H9 (cell line): ENCODE measurements around the gene KCNJ15. TPM values are rescaled to one million over a fixed set of nuclear protein-coding genes. Genes with fewer than 3 reads are reported as not detected.

Experiments used
- DNase-seq: peaks from one replicate; pipeline ENCODE4 v3.0.0-alpha.2; 2017
- H2AFZ ChIP-seq: one replicate; pipeline ENCODE4 v1.6.1; 2013; ENCODE audit warnings: mild to moderate bottlenecking, low read length, control low read depth, moderate library complexity
- H2AK5ac ChIP-seq: 2 replicates; pipeline ENCODE4 v1.6.1; 2013; ENCODE audit warnings: low read length, control low read depth, mixed read lengths; ENCODE audit not compliant: insufficient read length
- H2BK120ac ChIP-seq: one replicate; pipeline ENCODE4 v1.6.1; 2013; ENCODE audit warnings: low read depth, mild to moderate bottlenecking, low read length, control low read depth, inconsistent platforms; ENCODE audit not compliant: poor library complexity, severe bottlenecking
- H2BK12ac ChIP-seq: 2 replicates; pipeline ENCODE4 v1.6.1; 2013; ENCODE audit warnings: low read length, control low read depth, mixed read lengths, low read depth; ENCODE audit not compliant: insufficient read length
- H2BK15ac ChIP-seq: 2 replicates; pipeline ENCODE4 v1.6.1; 2013; ENCODE audit warnings: low read depth, low read length, control low read depth
- H2BK20ac ChIP-seq: one replicate; pipeline ENCODE4 v1.6.1; 2013; ENCODE audit warnings: low read depth, mild to moderate bottlenecking, low read length, control low read depth, inconsistent platforms; ENCODE audit not compliant: poor library complexity, severe bottlenecking
- H2BK5ac ChIP-seq: 2 replicates; pipeline ENCODE4 v1.6.1; 2013; ENCODE audit warnings: low read length, control low read depth, mixed read lengths; ENCODE audit not compliant: insufficient read length
- H3K14ac ChIP-seq: 2 replicates; pipeline ENCODE4 v1.6.1; 2013; ENCODE audit warnings: low read length, control low read depth; ENCODE audit not compliant: insufficient read depth
- H3K18ac ChIP-seq: 2 replicates; pipeline ENCODE4 v1.6.1; 2013; ENCODE audit warnings: low read depth, mild to moderate bottlenecking, mixed read lengths, low read length, control low read depth; ENCODE audit not compliant: insufficient read length
- H3K23ac ChIP-seq: 2 replicates; pipeline ENCODE4 v1.6.1; 2013; ENCODE audit warnings: low read length, control low read depth, mixed read lengths, low read depth; ENCODE audit not compliant: insufficient read length
- H3K23me2 ChIP-seq: 2 replicates; pipeline ENCODE4 v1.6.1; 2013; ENCODE audit warnings: low read depth, mild to moderate bottlenecking, mixed read lengths, low read length, control low read depth; ENCODE audit not compliant: insufficient read length, poor library complexity, severe bottlenecking
- H3K27ac ChIP-seq: 2 replicates; pipeline ENCODE4 v1.5.1; 2013; ENCODE audit warnings: low read length, control low read depth, mixed read lengths, low read depth; ENCODE audit not compliant: insufficient read length
- H3K27me3 ChIP-seq: 2 replicates; pipeline ENCODE4 v1.6.1; 2013; ENCODE audit warnings: low read length, control low read depth, inconsistent platforms; ENCODE audit not compliant: insufficient read depth
- H3K4ac ChIP-seq: 2 replicates; pipeline ENCODE4 v1.6.1; 2013; ENCODE audit warnings: low read depth, mild to moderate bottlenecking, control low read depth, inconsistent platforms, low read length, moderate library complexity
- H3K4me1 ChIP-seq: 2 replicates; pipeline ENCODE4 v1.6.1; 2013; ENCODE audit warnings: low read length, control low read depth, inconsistent platforms; ENCODE audit not compliant: insufficient read depth
- H3K4me2 ChIP-seq: 2 replicates; pipeline ENCODE4 v1.6.1; 2013; ENCODE audit warnings: low read length, control low read depth, mixed read lengths; ENCODE audit not compliant: insufficient read length, insufficient read depth
- H3K56ac ChIP-seq: 2 replicates; pipeline ENCODE4 v1.6.1; 2013; ENCODE audit warnings: low read depth, mild to moderate bottlenecking, mixed read lengths, low read length, control low read depth; ENCODE audit not compliant: insufficient read length
- H3K79me1 ChIP-seq: 2 replicates; pipeline ENCODE4 v1.6.1; 2013; ENCODE audit warnings: low read depth, mild to moderate bottlenecking, moderate library complexity, low read length, control low read depth, inconsistent platforms; ENCODE audit not compliant: insufficient read depth, poor library complexity, severe bottlenecking
- H3K79me2 ChIP-seq: 2 replicates; pipeline ENCODE4 v1.6.1; 2013; ENCODE audit warnings: low read length, control low read depth, inconsistent platforms; ENCODE audit not compliant: insufficient read depth
- H3K9ac ChIP-seq: 2 replicates; pipeline ENCODE4 v1.6.1; 2013; ENCODE audit warnings: low read length, control low read depth, mixed read lengths; ENCODE audit not compliant: insufficient read length; ENCODE audit errors: extremely low read depth
- H3K9me3 ChIP-seq: one replicate; pipeline ENCODE4 v1.6.1; 2013; ENCODE audit warnings: low read depth, low read length, inconsistent platforms; ENCODE audit not compliant: control insufficient read depth
- H3T11ph ChIP-seq: one replicate; pipeline ENCODE4 v1.6.1; 2013; ENCODE audit warnings: mild to moderate bottlenecking, low read length, control low read depth, inconsistent platforms
- H4K20me1 ChIP-seq: one replicate; pipeline ENCODE4 v1.6.1; 2013; ENCODE audit not compliant: control insufficient read depth, insufficient read length, insufficient read depth
- H4K5ac ChIP-seq: 2 replicates; pipeline ENCODE4 v1.6.1; 2013; ENCODE audit warnings: low read depth, mild to moderate bottlenecking, mixed read lengths, low read length, control low read depth; ENCODE audit not compliant: insufficient read length
- H4K8ac ChIP-seq: replicated peaks from 2 replicates; pipeline ENCODE4 v1.6.1; 2013; ENCODE audit warnings: low read length, control low read depth, mixed read lengths, low read depth; ENCODE audit not compliant: insufficient read length
- H4K91ac ChIP-seq: 2 replicates; pipeline ENCODE4 v1.6.1; 2013; ENCODE audit warnings: low read depth, mild to moderate bottlenecking, moderate library complexity, mixed read lengths, low read length, control low read depth; ENCODE audit not compliant: insufficient read length
- H3K27ac Mint-ChIP-seq, 3 experiments: 2 replicates in 2 of 3; 3 replicates in 1 of 3; pipeline ENCODE4 v1.8.0; 2020 to 2021; ENCODE audit warnings: mixed read lengths in 3 of 3, mild to moderate bottlenecking in 1 of 3, moderate library complexity in 1 of 3
- H3K27me3 Mint-ChIP-seq: 2 replicates; pipeline ENCODE4 v1.8.0; 2021; ENCODE audit warnings: low read depth, mild to moderate bottlenecking, moderate library complexity, mixed read lengths
- H3K36me3 Mint-ChIP-seq, 3 experiments: 2 replicates in 2 of 3; 3 replicates in 1 of 3; pipeline ENCODE4 v1.8.0; 2020 to 2021; ENCODE audit warnings: low read depth in 3 of 3, mixed read lengths in 3 of 3; ENCODE audit not compliant: insufficient read depth in 1 of 3
- H3K4me1 Mint-ChIP-seq, 2 experiments: 2 replicates each; pipeline ENCODE4 v1.8.0; 2020; ENCODE audit warnings: mixed read lengths in 2 of 2
- H3K4me3 Mint-ChIP-seq, 2 experiments: 2 replicates in 1 of 2; 3 replicates in 1 of 2; pipeline ENCODE4 v1.8.0; 2020 to 2021; ENCODE audit warnings: mild to moderate bottlenecking in 2 of 2, mixed read lengths in 2 of 2, moderate library complexity in 1 of 2
- H3K9me3 Mint-ChIP-seq, 2 experiments: 2 replicates in 1 of 2; 3 replicates in 1 of 2; pipeline ENCODE4 v1.8.0; 2020; ENCODE audit warnings: mild to moderate bottlenecking in 2 of 2, mixed read lengths in 2 of 2, moderate library complexity in 1 of 2
- CTCF ChIP-seq: fragments of 200-600 bp; sonication (generic); conservative IDR thresholded peaks from 3 replicates; pipeline ENCODE4 v1.8.0; 2021; ENCODE audit warnings: antibody characterized with exemption, mild to moderate bottlenecking
- WGBS: extraction: QIAGEN DNeasy Blood & Tissue Kit; methylation state at CpG from one replicate; pipeline ENCODE4 v1.1.7; 2013; ENCODE audit warnings: missing lambda C conversion rate, low lambda C conversion rate, mixed read lengths; ENCODE audit not compliant: insufficient read length; ENCODE audit errors: extremely low coverage; 5-methylcytosine and 5-hydroxymethylcytosine counted together
- total RNA-seq: library from RNA; stranded (reverse); gene quantifications from 2 replicates; pipeline ENCODE4 v1.2.1, GENCODE V29; 2021

The KCNJ15 gene
- total RNA-seq, 1 experiment from 2014 or later, result not detected

DNA sequence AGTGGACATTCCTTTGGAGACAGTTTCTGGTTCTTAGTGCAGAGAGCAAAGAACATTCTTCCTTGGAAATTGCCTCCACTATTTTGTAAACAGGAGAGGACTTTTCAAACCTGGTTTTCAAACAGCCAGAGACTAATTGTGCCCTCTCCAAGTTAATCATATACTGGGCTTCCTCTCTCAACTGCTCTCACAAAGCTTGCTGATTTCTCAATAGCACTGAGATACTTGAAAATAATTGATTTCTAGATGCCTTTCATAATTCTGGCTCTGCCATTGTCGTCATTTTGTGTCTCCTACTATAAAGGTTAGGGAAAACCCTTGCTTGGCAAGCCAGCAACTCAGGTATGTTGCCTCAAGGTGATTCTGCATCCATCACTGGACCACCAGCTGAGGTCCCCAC, 56.0 kb downstream of the KCNJ15 start:
- no CpG with 5 or more reads among the region's 1 CpG for WGBS
- Mint-ChIP-seq H3K4me3 (no peak overlapping the region), H3K27me3 (peaks cover 23% of the 10 kb centered on the region), H3K27ac (no peak overlapping the region), H3K4me1 (peaks cover 19 to 21% of the 10 kb centered on the region in 2 experiments), H3K9me3 (peaks cover 0 to under 1% of the 10 kb centered on the region in 2 experiments; a peak in 1 of 5 replicates), H3K36me3 (no peaks in the 10 kb centered on the region; a peak in 1 of 7 replicates)
- Histone ChIP-seq H3K23me2 (no peaks in the 10 kb centered on the region), H3K79me2 (no peaks in the 10 kb centered on the region), H3K27ac (no peak overlapping the region), H2BK20ac (no peak overlapping the region), H3K79me1 (no peaks in the 10 kb centered on the region), H2AFZ (no peak overlapping the region), H3K27me3 (no peaks in the 10 kb centered on the region; the same call in 1 of the 2 replicates), H3K4ac (no peak overlapping the region), H3T11ph (no peak overlapping the region), H4K91ac (no peak overlapping the region), H2BK12ac (no peak overlapping the region), H3K4me2 (no peak overlapping the region), H3K56ac (no peak overlapping the region), H4K8ac (no peak overlapping the region), H2BK5ac (no peak overlapping the region), H3K23ac (no peak overlapping the region), H3K14ac (no peak overlapping the region), H2BK120ac (no peak overlapping the region), H2BK15ac (no peak overlapping the region), H3K9ac (no peak overlapping the region), H3K4me1 (no peaks in the 10 kb centered on the region), H2AK5ac (no peak overlapping the region), H4K5ac (no peak overlapping the region), H3K9me3 (no peaks in the 10 kb centered on the region), H4K20me1 (no peaks in the 10 kb centered on the region), H3K18ac (no peak overlapping the region)
- DNase-seq, result no peak
- TF ChIP-seq CTCF, result no peak
